Activated CD4-positive, alpha-beta T cell treated with anti-CD3 and anti-CD28 coated beads, Interleukin-2, amount 10 ng/mL, durations not matched to agents 7 days and 5 days (primary cell): ENCODE results near the gene GNLY. TPM values are rescaled to one million over a fixed set of nuclear protein-coding genes. Genes with fewer than 3 reads are reported as not detected.

Experiments
- CTCF ChIA-PET: fragments of 350-600 bp; sonication (Branson Sonifier 250); formaldehyde crosslinking; loops from one replicate; lab custom pipeline; 2021; ENCODE audit warnings: antibody characterized with exemption; lab: Charles Lee
- POLR2A ChIA-PET: fragments of 350-600 bp; sonication (Branson Sonifier 250); formaldehyde crosslinking; loops from one replicate; lab custom pipeline; 2021; ENCODE audit warnings: antibody characterized with exemption; lab: Charles Lee
- DNase-seq: peaks from one replicate; pipeline ENCODE4 v3.0.0-alpha.2; 2020
- H3K27ac Mint-ChIP-seq: one replicate; pipeline ENCODE4 v1.8.0; 2021; ENCODE audit warnings: mild to moderate bottlenecking, moderate library complexity, mixed read lengths
- H3K27me3 Mint-ChIP-seq: one replicate; pipeline ENCODE4 v1.8.0; 2021; ENCODE audit warnings: mixed read lengths
- H3K36me3 Mint-ChIP-seq: one replicate; pipeline ENCODE4 v1.8.0; 2021; ENCODE audit warnings: low read depth, mixed read lengths
- H3K4me1 Mint-ChIP-seq: one replicate; pipeline ENCODE4 v1.8.0; 2021; ENCODE audit warnings: mixed read lengths
- H3K4me3 Mint-ChIP-seq: one replicate; pipeline ENCODE4 v1.8.0; 2021; ENCODE audit warnings: mild to moderate bottlenecking, moderate library complexity, mixed read lengths
- H3K9me3 Mint-ChIP-seq: one replicate; pipeline ENCODE4 v1.8.0; 2021; ENCODE audit warnings: mixed read lengths
- total RNA-seq, 2 experiments: library from RNA; stranded (reverse); gene quantifications; one replicate each; pipeline ENCODE4 v1.2.3, GENCODE V29; 2021

GNLY gene
- 10 to 100 TPM; 72.9 to 75.5 TPM for total RNA-seq

- Mint-ChIP-seq H3K4me3 (peak within 1 kb of the TSS; percentile 34), H3K27ac (peak within 1 kb of the TSS; percentile 76), H3K4me1 (peaks cover 11% of the 10 kb centered on the region), H3K36me3 (no peaks in the 10 kb centered on the region), H3K9me3 (no peaks in the 10 kb centered on the region), H3K27me3 (peaks cover 3% of the 10 kb centered on the region)
- no peak for DNase-seq
- ChIA-PET CTCF (interaction anchor here (0.5 to 2.4 kb wide), 7 partner anchors 10 to 39 kb away, joined by 3 to 8 read pairs (median 4); no protein-coding TSS in a partner anchor), POLR2A (no interaction called here)
Measured at GRCh38 chr2:85694052-85695025, at the start of gene GNLY. TSS of gene GNLY (plus strand) at chr2:85694358. CDS start at chr2:85694419, 61 bp downstream.

DNA sequence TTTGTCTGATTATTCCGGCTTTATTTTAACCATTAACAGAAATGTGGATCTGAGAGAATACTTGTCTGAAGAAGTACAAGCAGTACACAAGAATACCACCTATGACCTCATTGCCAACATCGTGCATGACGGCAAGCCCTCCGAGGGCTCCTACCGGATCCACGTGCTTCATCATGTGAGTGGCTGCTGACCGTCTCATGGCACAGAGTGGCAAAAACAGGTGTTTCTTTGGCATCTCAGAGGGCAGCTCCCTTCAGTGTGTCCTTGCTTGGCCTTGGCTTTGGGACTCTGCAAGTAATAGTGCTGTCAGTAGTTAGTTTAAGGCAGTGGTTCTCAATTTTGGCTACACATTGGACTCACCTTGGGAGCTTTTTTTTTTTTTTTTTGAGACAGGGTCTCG is 49.2 kb upstream of the GNLY start:
- H3K36me3 Mint-ChIP-seq = peaks cover 63% of the 10 kb centered on the region
- POLR2A ChIA-PET = no interaction called here
- H3K4me1 Mint-ChIP-seq = peaks cover 20% of the 10 kb centered on the region
- CTCF ChIA-PET = interaction anchor here (1.2 kb wide), 1 partner anchor 435 kb away, joined by 3 read pairs; no protein-coding TSS in a partner anchor
- H3K27me3 Mint-ChIP-seq = no peaks in the 10 kb centered on the region
- no peak overlapping the region for H3K27ac Mint-ChIP-seq
- no peaks in the 10 kb centered on the region for H3K9me3 Mint-ChIP-seq
- no peak overlapping the region for H3K4me3 Mint-ChIP-seq
- DNase-seq = no peak

- POLR2A ChIA-PET = no interaction called here
Measured at GRCh38 chr2:85646166-85646565, 48.0 kb upstream of the GNLY start.

DNA sequence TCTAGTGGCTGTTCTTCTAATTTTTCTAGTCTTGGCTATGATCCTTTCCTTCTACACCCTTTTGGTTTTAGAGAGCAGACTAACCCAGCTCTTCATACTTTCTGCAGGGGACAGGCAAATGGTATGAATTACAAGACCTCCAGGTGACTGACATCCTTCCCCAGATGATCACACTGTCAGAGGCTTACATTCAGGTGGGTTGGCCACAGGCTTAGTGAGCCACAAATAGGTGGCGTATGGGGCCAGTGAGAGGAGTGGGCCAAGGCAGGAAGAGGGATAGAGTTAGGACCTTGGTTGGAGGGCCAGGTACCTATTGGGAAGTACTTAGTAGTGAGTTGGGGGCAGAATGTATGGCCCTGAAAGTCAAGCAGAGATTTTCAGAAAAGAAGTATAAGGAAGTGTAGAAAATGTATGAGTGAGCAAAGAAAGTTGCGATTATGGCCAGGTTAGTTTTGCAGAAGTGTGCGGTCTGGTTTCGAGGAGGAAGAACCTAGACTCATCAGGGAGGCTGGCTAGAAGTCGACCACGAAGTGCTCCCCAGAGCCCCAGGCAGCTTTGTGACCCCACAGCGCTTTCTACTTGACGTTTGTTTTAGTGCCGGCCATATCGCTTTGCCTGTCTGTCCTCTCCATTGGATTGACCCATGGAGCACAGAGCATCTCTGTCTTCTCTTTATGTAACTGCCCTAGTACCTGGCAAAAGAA is 46.2 kb upstream of the GNLY start:
- POLR2A ChIA-PET = no interaction called here
- CTCF ChIA-PET = interaction anchor here (1.0 to 3.2 kb wide), 4 partner anchors 11 to 27 kb away, joined by 3 to 15 read pairs (median 4); no protein-coding TSS in a partner anchor
- Mint-ChIP-seq H3K4me3 (no peak overlapping the region), H3K4me1 (peaks cover under 1% of the 10 kb centered on the region), H3K9me3 (no peaks in the 10 kb centered on the region), H3K27ac (no peak overlapping the region), H3K27me3 (no peaks in the 10 kb centered on the region), H3K36me3 (peaks cover 50% of the 10 kb centered on the region)
- no peak for DNase-seq

More at GRCh38 chr2:85646166-85646565, 48.0 kb upstream of the GNLY start:
- CTCF ChIA-PET = interaction anchor here (1.6 kb wide), 1 partner anchor 11 kb away, joined by 3 read pairs; no protein-coding TSS in a partner anchor
- Mint-ChIP-seq H3K27ac (no peak overlapping the region), H3K9me3 (no peaks in the 10 kb centered on the region), H3K4me3 (no peak overlapping the region), H3K4me1 (peaks cover 18% of the 10 kb centered on the region), H3K27me3 (no peaks in the 10 kb centered on the region), H3K36me3 (peaks cover 60% of the 10 kb centered on the region)
- no peak for DNase-seq

- Mint-ChIP-seq H3K27ac (no peak overlapping the region), H3K9me3 (no peaks in the 10 kb centered on the region), H3K4me1 (no peaks in the 10 kb centered on the region), H3K4me3 (no peak overlapping the region), H3K27me3 (no peaks in the 10 kb centered on the region), H3K36me3 (peaks cover 51% of the 10 kb centered on the region)
- DNase-seq = peak; percentile 38
- ChIA-PET POLR2A (no interaction called here), CTCF (interaction anchor here (0.8 to 3.2 kb wide), 7 partner anchors 9 to 59 kb away, joined by 3 to 15 read pairs (median 4); no protein-coding TSS in a partner anchor)
Measured at GRCh38 chr2:85648619-85649018, 45.5 kb upstream of the GNLY start.

DNA sequence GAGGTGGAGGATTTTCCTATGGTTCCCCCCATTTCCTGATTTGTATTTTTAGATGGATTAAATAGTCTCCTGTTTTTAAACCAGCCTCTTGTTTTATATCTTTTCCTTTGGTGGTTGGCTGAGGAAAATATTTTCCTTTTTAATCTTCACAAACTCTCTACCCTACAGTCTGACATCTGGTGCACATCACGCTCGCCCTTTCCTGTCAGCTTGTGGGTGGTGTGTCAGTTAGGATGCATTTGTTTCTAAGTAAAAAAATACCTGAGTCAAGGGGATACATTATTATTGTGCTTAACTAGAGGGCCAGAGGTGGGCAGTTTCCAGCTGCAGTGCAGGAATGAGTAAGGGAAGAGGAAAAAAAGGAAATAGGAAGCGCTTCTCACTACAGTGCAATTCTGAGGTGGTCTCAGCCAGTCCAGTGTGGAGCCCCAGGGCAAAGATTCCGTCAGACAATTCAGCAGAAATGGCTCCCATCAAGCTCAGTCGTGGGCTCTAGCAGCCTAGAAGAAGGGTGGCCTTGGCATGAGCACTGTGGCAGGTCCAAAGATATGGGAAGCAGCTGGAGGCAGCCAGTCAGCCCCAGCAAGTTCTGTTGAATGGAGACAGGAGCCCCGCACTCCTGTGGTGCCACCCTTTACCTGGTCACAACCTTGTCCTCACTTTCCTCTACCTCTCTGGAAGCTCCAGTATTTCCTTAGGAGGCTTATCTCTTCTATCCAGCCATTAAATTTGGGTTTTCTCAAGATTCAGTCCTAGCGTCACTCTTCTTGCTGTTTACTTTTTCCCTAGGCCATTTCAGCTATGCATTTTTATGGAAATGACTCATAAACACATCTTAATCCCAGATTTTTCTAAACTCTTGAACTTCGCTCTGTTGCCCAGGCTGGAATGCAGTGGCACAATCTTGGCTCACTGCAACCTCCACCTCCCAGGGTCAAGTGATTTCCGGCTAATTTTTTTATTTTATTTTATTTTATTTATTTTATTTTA is 44.7 kb upstream of the GNLY start:
- Mint-ChIP-seq H3K36me3 (peaks cover 55% of the 10 kb centered on the region), H3K9me3 (no peaks in the 10 kb centered on the region), H3K27me3 (no peaks in the 10 kb centered on the region), H3K4me1 (no peaks in the 10 kb centered on the region), H3K27ac (no peak overlapping the region), H3K4me3 (no peak overlapping the region)
- ChIA-PET POLR2A (interaction anchor here (0.8 kb wide), 1 partner anchor 106 kb away, joined by 3 read pairs; no protein-coding TSS in a partner anchor), CTCF (interaction anchor here (0.8 to 3.2 kb wide), 6 partner anchors 9 to 79 kb away, joined by 3 to 15 read pairs (median 4); no protein-coding TSS in a partner anchor)
- no peak for DNase-seq

GRCh38 chr2:85650456-85650855 is 43.7 kb upstream of the GNLY start:
- Mint-ChIP-seq H3K4me3 (no peak overlapping the region), H3K9me3 (no peaks in the 10 kb centered on the region), H3K36me3 (peaks cover 55% of the 10 kb centered on the region), H3K27ac (no peak overlapping the region), H3K4me1 (no peaks in the 10 kb centered on the region), H3K27me3 (no peaks in the 10 kb centered on the region)
- DNase-seq = no peak
- ChIA-PET POLR2A (no interaction called here), CTCF (interaction anchor here (0.8 to 3.2 kb wide), 2 partner anchors 13 to 388 kb away, joined by 4 to 15 read pairs; no protein-coding TSS in a partner anchor)

- CTCF ChIA-PET = interaction anchor here (0.8 to 3.2 kb wide), 2 partner anchors 14 to 388 kb away, joined by 4 to 15 read pairs; no protein-coding TSS in a partner anchor
- Mint-ChIP-seq H3K36me3 (peaks cover 53% of the 10 kb centered on the region), H3K4me1 (no peaks in the 10 kb centered on the region)
Measured at GRCh38 chr2:85651097-85651496, 43.1 kb upstream of the GNLY start.

DNA sequence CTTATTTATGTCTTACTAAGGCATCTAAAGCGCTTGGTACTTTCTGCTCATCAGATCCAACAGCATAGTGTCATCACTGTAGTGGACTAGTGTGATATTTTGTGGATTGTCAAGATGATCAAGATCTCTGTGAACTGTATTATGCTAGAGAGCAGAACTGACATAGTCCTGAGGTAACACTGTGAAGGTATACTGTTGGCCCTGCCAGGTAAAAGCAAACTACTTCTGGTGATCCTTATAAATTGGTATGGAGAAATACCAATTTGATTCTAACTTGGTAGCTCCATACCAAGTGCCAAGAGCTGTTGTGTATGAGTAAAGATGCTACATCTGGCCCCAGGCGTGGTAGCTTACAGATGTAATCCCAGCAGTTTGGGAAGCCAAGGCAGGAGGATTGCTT is 42.1 kb upstream of the GNLY start:
- no peaks in the 10 kb centered on the region for H3K4me1 Mint-ChIP-seq
- no peak for DNase-seq
- no peaks in the 10 kb centered on the region for H3K27me3 Mint-ChIP-seq
- POLR2A ChIA-PET = no interaction called here
- CTCF ChIA-PET = interaction anchor here (0.9 to 3.2 kb wide), 2 partner anchors 15 to 162 kb away, joined by 4 to 16 read pairs; no protein-coding TSS in a partner anchor
- no peak overlapping the region for H3K4me3 Mint-ChIP-seq
- no peak overlapping the region for H3K27ac Mint-ChIP-seq
- H3K36me3 Mint-ChIP-seq = peaks cover 51% of the 10 kb centered on the region
- H3K9me3 Mint-ChIP-seq = no peaks in the 10 kb centered on the region

More at GRCh38 chr2:85651097-85651496, 43.1 kb upstream of the GNLY start:
- Mint-ChIP-seq H3K9me3 (no peaks in the 10 kb centered on the region), H3K4me3 (no peak overlapping the region), H3K27ac (no peak overlapping the region), H3K27me3 (no peaks in the 10 kb centered on the region)
- DNase-seq = no peak
- POLR2A ChIA-PET = no interaction called here

DNA sequence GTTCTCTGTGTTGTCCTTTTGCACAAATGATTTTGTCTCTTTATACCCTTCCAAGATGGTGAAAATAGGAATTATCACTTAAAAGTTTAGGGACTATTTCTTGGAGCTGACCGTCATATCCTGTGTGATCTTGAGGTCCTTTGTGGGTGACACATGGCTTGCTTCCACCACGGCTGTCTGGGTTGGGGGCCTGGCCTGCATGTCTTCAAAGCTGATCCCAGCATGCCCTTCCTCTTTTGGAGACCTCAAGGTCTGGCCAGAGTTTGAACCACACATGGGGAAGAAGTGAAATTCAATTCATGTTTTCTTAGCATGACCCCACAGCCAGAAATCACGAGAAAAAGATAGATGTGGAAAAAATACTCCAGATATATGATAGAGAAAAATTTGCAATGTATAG is 40.2 kb upstream of the GNLY start:
- no peaks in the 10 kb centered on the region for H3K4me1 Mint-ChIP-seq
- ChIA-PET CTCF (interaction anchor here (3.2 kb wide), 1 partner anchor 17 kb away, joined by 16 read pairs; no protein-coding TSS in a partner anchor), POLR2A (no interaction called here)
- no peaks in the 10 kb centered on the region for H3K9me3 Mint-ChIP-seq
- no peak overlapping the region for H3K4me3 Mint-ChIP-seq
- H3K27me3 Mint-ChIP-seq = no peaks in the 10 kb centered on the region
- H3K36me3 Mint-ChIP-seq = peaks cover 38% of the 10 kb centered on the region
- DNase-seq = no peak
- H3K27ac Mint-ChIP-seq = peak overlapping the region; percentile 20

DNA sequence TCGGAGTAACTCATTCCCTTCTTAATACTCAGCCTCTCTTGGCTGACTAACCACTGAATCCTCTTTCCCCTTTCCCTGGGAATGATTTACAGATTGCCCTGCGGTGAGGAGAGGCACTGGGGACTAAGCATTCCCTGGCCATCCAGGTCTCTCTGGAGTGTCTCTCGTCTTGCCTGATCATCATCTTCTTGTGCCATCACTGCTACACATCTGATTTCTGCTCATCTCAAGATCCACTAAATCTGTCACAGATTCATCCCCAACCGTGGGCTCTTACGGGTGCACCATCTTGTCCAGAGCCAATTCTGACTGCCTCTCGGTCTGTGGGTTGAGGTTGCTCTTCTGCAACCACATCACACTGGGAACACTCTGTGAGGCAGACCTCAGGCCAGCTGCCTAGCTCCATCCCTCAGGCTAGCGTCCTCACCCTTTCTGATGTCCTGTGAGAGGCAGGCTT is 38.2 kb upstream of the GNLY start:
- no peak for DNase-seq
- H3K4me1 Mint-ChIP-seq = no peaks in the 10 kb centered on the region
- no peak overlapping the region for H3K4me3 Mint-ChIP-seq
- POLR2A ChIA-PET = no interaction called here
- H3K27ac Mint-ChIP-seq = no peak overlapping the region
- no peaks in the 10 kb centered on the region for H3K9me3 Mint-ChIP-seq
- H3K36me3 Mint-ChIP-seq = peaks cover 27% of the 10 kb centered on the region
- CTCF ChIA-PET = interaction anchor here (0.7 to 1.0 kb wide), 4 partner anchors 17 to 23 kb away, joined by 3 read pairs; no protein-coding TSS in a partner anchor
- no peaks in the 10 kb centered on the region for H3K27me3 Mint-ChIP-seq
